Measurements from ENCODE around the gene ADAMTS2. TPM values are rescaled to one million over a fixed set of nuclear protein-coding genes. Genes with fewer than 3 reads are reported as not detected.
A peak's percentile ranks its signal among the peaks of the same experiment; 100 is the strongest.

ADAMTS2 gene
- total and polyA plus RNA-seq, 2 of the 8 experiments (the other 6 are each of a cell fraction or from before 2014, with no cell fraction given): 6.6 to 7.3 TPM

DNA sequence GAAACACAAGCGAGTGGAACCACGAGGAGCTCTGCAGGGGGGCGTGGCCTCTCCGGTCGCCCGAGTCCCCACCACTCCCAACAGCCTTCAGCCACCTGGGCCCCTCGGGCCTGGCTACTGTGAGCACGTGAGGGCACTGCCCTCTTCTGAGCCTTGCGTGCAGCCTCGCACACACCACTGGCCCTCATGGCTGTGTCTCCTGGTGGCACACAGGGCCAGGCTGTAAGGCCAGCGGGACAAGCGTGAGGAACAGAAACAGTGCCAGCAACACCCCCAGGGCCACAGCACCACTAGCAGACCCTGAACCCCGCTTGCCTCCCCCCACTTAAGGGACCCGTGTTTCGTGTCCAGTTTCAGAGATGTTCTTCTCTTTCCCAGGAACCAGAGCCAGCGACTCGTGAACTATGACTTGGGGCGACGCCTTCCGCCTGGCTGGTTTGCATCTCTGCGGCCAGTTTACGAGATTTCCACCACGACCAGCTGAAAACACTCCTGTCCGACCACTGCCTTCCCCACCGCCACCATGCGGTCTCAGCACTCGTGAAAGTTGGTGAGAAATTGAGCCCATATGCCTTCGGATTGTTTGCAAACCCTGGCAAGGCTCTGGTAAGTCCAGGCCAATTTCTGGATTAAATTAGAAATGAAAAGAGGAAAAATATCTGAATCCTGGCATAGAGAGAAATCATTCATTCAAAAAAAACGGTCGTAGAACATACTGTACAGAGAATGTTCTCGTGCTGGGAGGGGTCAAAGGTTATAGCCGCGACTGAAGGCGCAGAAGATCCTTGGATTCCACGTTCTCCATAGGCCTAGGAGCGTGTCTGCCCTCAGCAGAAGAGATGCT lies 149.5 kb downstream of the ADAMTS2 start:
- DNase-seq (ENCODE audit: low read depth in 1 of 2, low spot score in 2 of 2): no peak
- CTCF ChIA-PET (ENCODE audit: partially characterized antibody): interaction anchor here (1.1 kb wide), 2 partner anchors 14 to 298 kb away, joined by 3 read pairs; no protein-coding TSS in a partner anchor
- TF ChIP-seq HDAC6 (IDR thresholded peaks at IDR 0.05; ENCODE audit: low read depth, low read length) (no peak), HDAC2 (IDR thresholded peaks at IDR 0.05; ENCODE audit: borderline replicate concordance in 1 of 2, low read depth in 2 of 2, low read length in 2 of 2) (no peak), POU5F1 (IDR thresholded peaks at IDR 0.05; ENCODE audit: low read depth, low read length) (no peak), RBBP5 (IDR thresholded peaks at IDR 0.05; ENCODE audit: borderline replicate concordance, low read depth, low read length) (no peak), TBP (IDR thresholded peaks at IDR 0.05; ENCODE audit: low read depth, low read length) (no peak), CHD2 (IDR thresholded peaks at IDR 0.05; ENCODE audit: low read length) (no peak), BCL11A (IDR thresholded peaks at IDR 0.05; ENCODE audit: low read depth in 2 of 2, low read length in 2 of 2) (no peak), CREB1 (IDR thresholded peaks at IDR 0.05) (no peak), JUND (IDR thresholded peaks at IDR 0.05; ENCODE audit: low read length) (no peak), POLR2A (IDR thresholded peaks at IDR 0.05; ENCODE audit: control extremely low read depth in 1 of 2, low read depth in 2 of 2, low read length in 2 of 2) (no peak)

More for the DNA sequence above, 149.5 kb downstream of the ADAMTS2 start:
- Histone ChIP-seq H3K9me3 (ENCODE audit: insufficient read depth in 2 of 2, low read depth in 1 of 2, low read length in 1 of 2) (no peaks in the 10 kb centered on the region), H3K4ac (replicated peaks; ENCODE audit: insufficient read length, low read depth, low read length) (no peak overlapping the region), H3K14ac (ENCODE audit: insufficient read length) (no peak overlapping the region), H3K4me1 (replicated peaks in 1 of 4; ENCODE audit: control insufficient read depth in 3 of 4, insufficient read depth in 4 of 4, low read length in 3 of 4) (peaks cover 0 to 11% (median 2%) of the 10 kb centered on the region in 4 experiments; a peak in 4 of 7 replicates), H2AFZ (ENCODE audit: low read length) (no peak overlapping the region), H2BK5ac (ENCODE audit: low read depth, low read length) (0 out of 2 replicates have a peak overlapping the region, but pooled peaks have one; percentile 49), H3K36me3 (ENCODE audit: control insufficient read depth in 2 of 4, insufficient read depth in 4 of 4, low read length in 3 of 4) (no peaks in the 10 kb centered on the region), H4K8ac (ENCODE audit: extremely low read depth, insufficient read depth, low read length) (no peak overlapping the region), H2BK15ac (ENCODE audit: low read length) (no peak overlapping the region), H3K4me2 (ENCODE audit: insufficient read depth in 1 of 2, low read depth in 2 of 2, low read length in 2 of 2) (no peak overlapping the region), H3K27me3 (replicated peaks in 1 of 4; ENCODE audit: control insufficient read depth in 3 of 4, extremely low read depth in 1 of 4, insufficient read depth in 3 of 4, low read length in 3 of 4) (no peaks in the 10 kb centered on the region), H3K4me3 (ENCODE audit: extremely low read depth in 1 of 4, insufficient read depth in 2 of 4, low read depth in 3 of 4, low read length in 4 of 4) (no peak overlapping the region), H3K56ac (replicated peaks; ENCODE audit: insufficient read length, low read depth, low read length) (no peak overlapping the region), H3K79me1 (ENCODE audit: low read depth, low read length) (no peaks in the 10 kb centered on the region), H3K18ac (ENCODE audit: extremely low read depth, low read length) (no peak overlapping the region), H4K5ac (ENCODE audit: insufficient read length, low read depth, low read length) (no peak overlapping the region), H3K23me2 (ENCODE audit: low read depth, low read length) (no peaks in the 10 kb centered on the region), H3K23ac (ENCODE audit: insufficient read length) (no peak overlapping the region), H3K27ac (ENCODE audit: low read depth, low read length) (no peak overlapping the region), H2BK120ac (replicated peaks; ENCODE audit: low read depth, low read length) (no peak overlapping the region), H2BK20ac (ENCODE audit: low read length) (no peak overlapping the region), H3K79me2 (ENCODE audit: control insufficient read depth in 1 of 2, insufficient read depth in 2 of 2, low read length in 2 of 2) (no peaks in the 10 kb centered on the region), H4K20me1 (replicated peaks in 1 of 2; ENCODE audit: control insufficient read depth in 1 of 2, insufficient read depth in 2 of 2, low read length in 2 of 2) (peaks cover 0 to 2% of the 10 kb centered on the region in 2 experiments), H2BK12ac (ENCODE audit: low read depth, low read length) (no peak overlapping the region), H4K91ac (replicated peaks; ENCODE audit: insufficient read length, low read length) (no peak overlapping the region), H3K9ac (replicated peaks in 1 of 4; ENCODE audit: extremely low read depth in 1 of 4, low read depth in 3 of 4, low read length in 3 of 4) (no peak overlapping the region), H2AK5ac (ENCODE audit: low read depth, low read length) (no peak overlapping the region)
- 92% methylated on average over 29 of the region's 36 CpGs; no CpG with 5 or more reads in 1 of the 2 experiments for WGBS, 2 experiments (ENCODE audit: extremely low coverage in 1 of 2, insufficient coverage in 1 of 2, insufficient read length in 1 of 2, insufficient replicate concordance in 2 of 2, low coverage in 1 of 2, low lambda C conversion rate in 2 of 2, missing lambda C conversion rate in 1 of 2)
- FAIRE-seq: no peak
- POLR2A ChIA-PET (ENCODE audit: partially characterized antibody): no interaction called here
